Posterior cingulate gyrus (tissue), 11 donors: ENCODE measurements around the gene MAD1L1.
A peak's percentile ranks its signal among the peaks of the same experiment; 100 is the strongest.

ENCODE experiments used
- DNase-seq, 10 donors: peaks; one replicate each; pipeline versions ENCODE4 v3.0.0 to v3.0.0-alpha.2; 2020 to 2021; ENCODE audit warnings: mixed read lengths in 3 of 10
- intact Hi-C: fragments of 100-400 bp; cut with DNase I; formaldehyde crosslinking; loops from one replicate; pipeline ENCODE4 v1.15.1; 2023

Gene MAD1L1

DNA sequence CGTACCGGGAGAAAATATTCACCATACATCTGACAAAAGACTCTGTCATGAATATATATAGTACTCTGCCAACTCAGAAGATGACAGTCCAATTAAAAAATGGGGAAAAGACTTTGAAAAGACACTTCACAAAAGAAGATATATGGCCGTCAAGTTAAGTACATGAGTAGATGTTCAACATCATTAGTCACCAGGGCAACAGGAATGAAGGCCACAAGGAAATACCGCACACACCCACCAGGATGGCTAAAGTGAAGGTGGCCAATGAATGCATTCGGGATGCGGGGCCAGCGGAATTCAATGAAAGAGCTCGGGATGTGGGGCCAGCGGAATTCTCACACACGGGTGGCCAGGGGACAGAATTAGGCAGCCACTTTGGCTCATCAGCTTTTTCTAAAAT, 42.2 kb downstream of the MAD1L1 start:
- intact Hi-C loops, result no loop called here
- peak in 1 of 10 donors; percentile 25 for DNase-seq

GRCh38 chr7:2186166-2186565, 46.6 kb downstream of the MAD1L1 start:
- DNase-seq, result no peak
- intact Hi-C loops, result no loop called here

DNA sequence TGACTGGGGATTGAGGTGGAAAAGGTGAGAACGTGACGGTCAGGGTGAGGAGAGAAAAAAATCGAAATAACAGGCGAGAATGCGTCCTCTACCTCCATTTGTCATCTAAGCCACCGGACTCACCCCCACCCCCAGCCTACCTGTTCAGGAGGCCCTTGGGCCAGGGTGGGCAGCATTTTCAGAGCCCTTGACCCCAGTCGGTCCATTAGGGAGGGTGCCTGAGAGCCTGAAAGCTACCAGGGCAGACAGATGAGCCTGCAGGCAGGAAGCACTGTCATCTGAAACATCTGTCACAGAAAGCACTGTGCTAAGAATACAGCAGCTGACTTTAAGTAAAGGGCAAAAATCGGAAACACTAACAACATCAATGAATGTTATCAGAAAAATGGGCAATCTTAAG, 47.0 kb downstream of the MAD1L1 start:
- DNase-seq, result peak in 1 of 10 donors; percentile 38
- intact Hi-C loops, result no loop called here

- no peak for DNase-seq
- intact Hi-C loops, result no loop called here
These were observed 50.3 kb downstream of the MAD1L1 start for GRCh38 chr7:2182461-2182860.

DNA sequence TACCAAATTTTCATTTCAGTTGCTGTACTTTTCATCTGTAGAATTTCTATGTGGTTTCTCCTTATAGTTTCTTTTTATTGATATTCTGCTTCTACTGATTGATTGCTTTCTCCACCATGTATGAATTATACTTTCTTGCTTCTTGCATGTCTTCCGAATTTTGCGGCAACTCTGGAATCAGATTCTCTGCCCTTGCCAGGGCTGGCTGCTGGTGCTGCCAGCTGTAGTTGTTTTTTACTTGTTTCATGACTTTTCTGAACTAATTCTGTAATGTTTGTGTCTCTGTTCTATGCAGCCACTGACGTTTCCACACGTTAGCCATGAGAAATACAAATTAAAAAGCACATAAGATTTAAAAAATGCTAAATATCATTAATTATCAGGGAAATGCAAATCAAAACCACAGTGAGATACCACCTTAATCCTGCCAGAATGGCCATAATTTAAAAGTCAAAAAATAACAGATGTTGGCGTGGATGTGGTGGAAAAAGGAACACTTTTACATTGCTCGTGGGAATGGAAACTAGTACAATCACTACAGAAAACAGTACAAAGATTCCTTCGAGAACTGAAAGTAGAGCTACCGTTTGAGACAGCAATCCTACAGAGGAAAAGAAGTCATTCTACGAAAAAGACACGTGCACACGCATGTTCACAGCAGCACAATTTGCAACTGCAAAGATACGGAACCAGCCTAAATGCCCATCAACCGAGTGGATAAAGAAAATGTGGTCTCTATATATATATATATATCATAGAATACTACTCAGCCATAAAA, 51.5 kb downstream of the MAD1L1 start:
- intact Hi-C loops, result no loop called here
- no peak for DNase-seq

- intact Hi-C loops, result no loop called here
- peak in 1 of 10 donors; percentile 52 for DNase-seq
These were observed 52.7 kb downstream of the MAD1L1 start for GRCh38 chr7:2180081-2180480.

GRCh38 chr7:2175514-2175913, 57.2 kb downstream of the MAD1L1 start:
- DNase-seq, result no peak
- intact Hi-C loops, result no loop called here

DNA sequence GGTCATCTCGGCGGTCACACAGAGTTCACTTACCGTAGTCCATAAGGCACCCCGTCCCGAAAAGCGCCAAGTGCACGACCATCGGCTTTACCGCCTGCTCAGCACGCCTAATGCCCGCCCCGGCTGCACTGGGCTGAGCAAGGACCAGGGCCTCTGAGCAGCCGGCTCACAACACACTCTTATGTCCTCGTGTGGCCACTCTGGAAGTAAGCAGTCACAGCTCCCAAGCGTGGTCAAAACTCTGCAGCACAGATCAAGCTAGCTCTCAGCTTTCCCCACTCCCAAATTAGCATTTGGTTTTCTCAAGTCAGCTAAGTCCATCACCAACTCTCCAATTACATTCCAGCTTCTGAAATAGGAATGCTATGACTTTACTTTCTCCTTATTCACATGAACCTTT, 57.7 kb downstream of the MAD1L1 start:
- intact Hi-C loops, result no loop called here
- DNase-seq, result peak in 1 of 10 donors; percentile 76

DNA sequence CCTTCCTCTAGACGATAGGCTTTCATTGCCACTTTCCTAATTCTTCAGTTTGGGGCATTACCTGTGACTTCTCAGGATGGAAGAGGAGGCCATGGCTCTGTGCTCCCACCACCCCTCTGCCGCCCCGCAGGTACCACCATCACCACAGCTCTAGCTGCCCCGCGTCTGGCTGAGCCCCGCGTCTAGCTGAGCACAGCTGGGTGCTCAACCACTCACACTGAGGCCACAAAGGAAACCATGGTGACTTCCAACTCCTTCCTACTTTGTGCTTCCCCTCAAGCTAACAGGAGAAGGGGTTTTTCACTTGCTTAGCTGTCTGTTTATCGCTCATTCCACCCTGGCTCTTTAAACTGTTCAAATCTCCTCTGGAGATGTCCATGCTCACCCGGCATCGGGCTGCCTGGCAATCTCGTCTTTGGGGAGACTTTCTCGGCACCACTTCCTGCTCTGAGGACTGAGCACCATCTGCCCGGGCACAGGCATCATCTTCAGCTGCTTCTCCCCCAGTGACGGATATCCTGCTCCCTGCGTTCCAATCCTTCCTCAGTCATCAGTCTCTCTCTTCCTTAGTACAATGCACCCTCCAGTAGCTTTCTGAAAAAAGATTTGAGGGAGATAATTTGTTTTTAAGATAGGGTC, 59.4 kb downstream of the MAD1L1 start:
- intact Hi-C loops, result no loop called here
- peak in 1 of 10 donors; percentile 56 for DNase-seq

GRCh38 chr7:2172311-2173188, 60.2 kb downstream of the MAD1L1 start:
- intact Hi-C loops, result no loop called here
- DNase-seq, result peak in 5 of 10 donors; percentile 45 to 87 (median 56)

DNA sequence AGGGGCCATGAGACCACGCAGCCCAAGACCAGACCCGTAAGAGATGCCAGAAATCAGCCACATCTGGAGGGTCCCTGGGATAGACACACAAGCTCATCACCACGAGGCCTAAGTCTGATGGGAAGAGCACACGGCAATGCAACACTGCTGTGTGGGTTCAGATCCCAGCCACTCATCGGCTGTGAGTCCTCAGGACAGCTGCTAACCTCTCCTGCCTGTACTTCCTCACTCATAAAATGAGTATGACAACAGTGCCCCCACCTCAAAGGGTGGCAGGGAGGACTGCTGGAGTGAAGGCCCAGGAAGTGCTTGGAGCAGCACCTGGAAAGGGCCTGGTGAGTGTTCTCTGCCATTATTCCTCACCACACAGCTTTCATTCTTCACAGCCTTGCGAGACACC, 60.9 kb downstream of the MAD1L1 start:
- intact Hi-C loops, result no loop called here
- DNase-seq, result no peak

- DNase-seq, result peak in 1 of 10 donors; percentile 64
- intact Hi-C loops, result no loop called here
These were observed 61.9 kb downstream of the MAD1L1 start for GRCh38 chr7:2170576-2171521.

GRCh38 chr7:2169923-2170575, 62.7 kb downstream of the MAD1L1 start:
- intact Hi-C loops, result no loop called here

GRCh38 chr7:2168615-2169311, 64.0 kb downstream of the MAD1L1 start:
- intact Hi-C loops, result no loop called here
- DNase-seq, result peak in 2 of 10 donors; percentile 54 to 77

More at GRCh38 chr7:2169923-2170575, 62.7 kb downstream of the MAD1L1 start:
- DNase-seq, result peak in 1 of 10 donors; percentile 55

- intact Hi-C loops, result no loop called here
- peak in 9 of 10 donors; percentile 48 to 97 (median 66) for DNase-seq
These were observed 66.0 kb downstream of the MAD1L1 start for GRCh38 chr7:2166625-2167280.

GRCh38 chr7:2165610-2166594, 66.8 kb downstream of the MAD1L1 start:
- intact Hi-C loops, result no loop called here

DNA sequence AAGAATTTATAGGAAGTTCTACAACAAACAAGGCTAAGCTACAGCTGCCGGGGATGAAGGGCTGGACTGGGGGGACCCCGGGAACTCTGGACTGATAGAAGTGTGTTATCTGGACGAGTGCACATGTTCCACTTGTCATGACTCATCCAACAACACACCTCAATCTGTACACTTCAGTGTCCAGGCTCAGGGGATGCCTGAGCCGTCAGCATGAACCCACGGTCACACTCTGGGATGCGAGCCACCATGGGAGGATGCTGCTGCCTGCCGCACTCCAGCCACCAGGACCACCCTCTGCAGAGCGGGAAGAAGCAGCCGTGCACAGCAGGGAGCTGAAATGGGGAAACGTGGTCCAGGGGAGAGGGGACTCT, 67.5 kb downstream of the MAD1L1 start:
- peak in 2 of 10 donors; percentile 13 to 65 for DNase-seq
- intact Hi-C loops, result no loop called here

More at GRCh38 chr7:2165610-2166594, 66.8 kb downstream of the MAD1L1 start:
- DNase-seq, result peak in 3 of 10 donors; percentile 14 to 83 (median 72)
